GM19043 (cell line): ENCODE data around the gene HIKESHI.
"Not testable (repeated sequence)": the region's sequence is repeated elsewhere in the genome, so short reads cannot be mapped to it uniquely, and the experiment has no call there.

Source experiments
- ATAC-seq: cut with Tn5 transposase; IDR thresholded peaks from one replicate; pipeline ENCODE4 v1.9.1; 2021; ENCODE audit warnings: low read depth; ENCODE audit not compliant: unreplicated experiment

The HIKESHI gene

GRCh38 chr11:86292912-86293616, 9.0 kb upstream of the HIKESHI start:
- peak; percentile 68 for ATAC-seq

- ATAC-seq: no peak
Measured at GRCh38 chr11:86294026-86294425, 8.0 kb upstream of the HIKESHI start.

- peak; percentile 16 for ATAC-seq
Measured at GRCh38 chr11:86301742-86302091, 323 bp upstream of the HIKESHI start.

- no peak for ATAC-seq
Measured at GRCh38 chr11:86303257-86303656, 1.2 kb downstream of the HIKESHI start.

GRCh38 chr11:86308710-86309109, 6.7 kb downstream of the HIKESHI start:
- ATAC-seq: not testable (repeated sequence)

GRCh38 chr11:86313793-86314192, 11.8 kb downstream of the HIKESHI start:
- ATAC-seq: no peak

GRCh38 chr11:86314636-86315035, 12.6 kb downstream of the HIKESHI start:
- ATAC-seq: no peak

- ATAC-seq: no peak
Measured at GRCh38 chr11:86335131-86335767, 33.2 kb downstream of the HIKESHI start.

- ATAC-seq: no peak
Measured at GRCh38 chr11:86337227-86337626, 35.2 kb downstream of the HIKESHI start.

GRCh38 chr11:86341382-86341781, 39.3 kb downstream of the HIKESHI start:
- no peak for ATAC-seq

- ATAC-seq: no peak
Measured at GRCh38 chr11:86346513-86346912, 44.5 kb downstream of the HIKESHI start.

- no peak for ATAC-seq
Measured at GRCh38 chr11:86355256-86355655, 53.2 kb downstream of the HIKESHI start.

GRCh38 chr11:86357412-86357811, 55.4 kb downstream of the HIKESHI start:
- not testable (repeated sequence) for ATAC-seq

GRCh38 chr11:86358720-86359119, 56.7 kb downstream of the HIKESHI start:
- ATAC-seq: no peak

- no peak for ATAC-seq
Measured at GRCh38 chr11:86360775-86361395, 58.8 kb downstream of the HIKESHI start.

GRCh38 chr11:86363424-86363823, 61.4 kb downstream of the HIKESHI start:
- ATAC-seq: no peak

- no peak for ATAC-seq
Measured at GRCh38 chr11:86365546-86365945, 63.5 kb downstream of the HIKESHI start.

- ATAC-seq: no peak
Measured at GRCh38 chr11:86369668-86370067, 67.6 kb downstream of the HIKESHI start.

- ATAC-seq: no peak
Measured at GRCh38 chr11:86370171-86370570, 68.1 kb downstream of the HIKESHI start.

- ATAC-seq: no peak
Measured at GRCh38 chr11:86370922-86371594, 69.0 kb downstream of the HIKESHI start.

GRCh38 chr11:86372041-86372440, 70.0 kb downstream of the HIKESHI start:
- no peak for ATAC-seq
